GM12872 (cell line): ENCODE data around the gene GJA4.

ENCODE experiments used
- CTCF ChIP-seq: IDR thresholded peaks from 3 replicates; pipeline ENCODE4 v1.5.1; 2011; ENCODE audit warnings: low read depth, mild to moderate bottlenecking, low read length, moderate library complexity; ENCODE audit not compliant: insufficient read depth

The GJA4 gene

GRCh38 chr1:34843392-34844251 is 50.8 kb downstream of the GJA4 start:
- no peak for TF ChIP-seq CTCF

GRCh38 chr1:34844252-34844634 is 51.4 kb downstream of the GJA4 start:
- no peak for TF ChIP-seq CTCF
